Measurements from ENCODE around the gene CD37.

The CD37 gene

GRCh38 chr19:49309087-49309486 lies 26.1 kb upstream of the CD37 start:
- no peak for TF ChIP-seq CSRNP3 (CRISPR knock-in tag; IDR thresholded peaks at IDR 0.05)
- no peak for TF ChIP-seq ESRRG (CRISPR knock-in tag; IDR thresholded peaks at IDR 0.05)
- TF ChIP-seq RARB (CRISPR knock-in tag; IDR thresholded peaks at IDR 0.05) = no peak
- TF ChIP-seq CSDC2 (CRISPR knock-in tag; IDR thresholded peaks at IDR 0.05) = no peak
- no peak for TF ChIP-seq ISL1 (CRISPR knock-in tag; IDR thresholded peaks at IDR 0.05)
- no peak for TF ChIP-seq ZNF565 (CRISPR knock-in tag; conservative IDR thresholded peaks at IDR 0.05; ENCODE audit: low read depth)
- TF ChIP-seq POU6F1 (CRISPR knock-in tag; IDR thresholded peaks at IDR 0.05; ENCODE audit: borderline replicate concordance, low read depth) = no peak
- no peak for TF ChIP-seq BACH2 (CRISPR knock-in tag; IDR thresholded peaks at IDR 0.05; ENCODE audit: borderline replicate concordance)
- no peak for TF ChIP-seq PATZ1 (CRISPR knock-in tag; IDR thresholded peaks at IDR 0.05; ENCODE audit: borderline replicate concordance)
- no peak for TF ChIP-seq ZFP3 (CRISPR knock-in tag; IDR thresholded peaks at IDR 0.05)
- TF ChIP-seq CREB5 (CRISPR knock-in tag; IDR thresholded peaks at IDR 0.05; ENCODE audit: low read depth) = no peak
- no peak for TF ChIP-seq ZNF70 (CRISPR knock-in tag; IDR thresholded peaks at IDR 0.05)
- TF ChIP-seq ARNTL (CRISPR knock-in tag; IDR thresholded peaks at IDR 0.05; ENCODE audit: borderline replicate concordance, low read depth) = no peak
- ATAC-seq = no peak

- no peak for TF ChIP-seq CREB5 (CRISPR knock-in tag; IDR thresholded peaks at IDR 0.05; ENCODE audit: low read depth)
- TF ChIP-seq SNAI2 (CRISPR knock-in tag; IDR thresholded peaks at IDR 0.05) = no peak
- no peak for TF ChIP-seq ZNF70 (CRISPR knock-in tag; IDR thresholded peaks at IDR 0.05)
- TF ChIP-seq ESRRG (CRISPR knock-in tag; IDR thresholded peaks at IDR 0.05) = no peak
- no peak for TF ChIP-seq TSHZ2 (CRISPR knock-in tag; IDR thresholded peaks at IDR 0.05)
- TF ChIP-seq PPARA (CRISPR knock-in tag; IDR thresholded peaks at IDR 0.05; ENCODE audit: borderline replicate concordance) = no peak
- TF ChIP-seq ZNF565 (CRISPR knock-in tag; conservative IDR thresholded peaks at IDR 0.05; ENCODE audit: low read depth) = no peak
- no peak for TF ChIP-seq TOX (CRISPR knock-in tag; IDR thresholded peaks at IDR 0.05; ENCODE audit: borderline replicate concordance)
- TF ChIP-seq POU6F1 (CRISPR knock-in tag; IDR thresholded peaks at IDR 0.05; ENCODE audit: borderline replicate concordance, low read depth) = no peak
- no peak for TF ChIP-seq TCF4 (CRISPR knock-in tag; IDR thresholded peaks at IDR 0.05; ENCODE audit: borderline replicate concordance)
- no peak for TF ChIP-seq ZFP30 (CRISPR knock-in tag; IDR thresholded peaks at IDR 0.05)
- no peak for ATAC-seq
These were observed 20.1 kb upstream of the CD37 start for GRCh38 chr19:49315111-49315510.

All from SK-N-SH treated with all-trans-retinoic acid at 6 μM for 48 hours (cell line).